ENCODE data around the gene NOXO1.

Gene NOXO1

GRCh38 chr16:1938316-1938715, 43.0 kb downstream of the NOXO1 start:
- no peak overlapping the region for H3K27ac ChIP-seq
- in situ Hi-C loops (cut with HindIII; ENCODE audit: low pct_ligation_motif_present, low sequenced_read_pairs) = no loop called here
- no peak for TF ChIP-seq CTCF (IDR thresholded peaks at IDR 0.05; ENCODE audit: low read depth, low read length, missing control alignments)
- H3K36me3 ChIP-seq (replicated peaks) = peaks cover 11% of the 10 kb centered on the region
- no peak overlapping the region for H3K4me3 ChIP-seq (ENCODE audit: low read depth, low read length)
- no peaks in the 10 kb centered on the region for H3K27me3 ChIP-seq (replicated peaks)
- DNase-seq = no peak

GRCh38 chr16:1936945-1937479, 44.3 kb downstream of the NOXO1 start:
- peaks cover 11% of the 10 kb centered on the region for H3K36me3 ChIP-seq (replicated peaks)
- H3K27me3 ChIP-seq (replicated peaks) = no peaks in the 10 kb centered on the region
- DNase-seq = no peak
- H3K4me3 ChIP-seq (ENCODE audit: low read depth, low read length) = no peak overlapping the region
- no peak for TF ChIP-seq CTCF (IDR thresholded peaks at IDR 0.05; ENCODE audit: low read depth, low read length, missing control alignments)
- no peak overlapping the region for H3K27ac ChIP-seq
- in situ Hi-C loops (cut with HindIII; ENCODE audit: low pct_ligation_motif_present, low sequenced_read_pairs) = no loop called here

GRCh38 chr16:1933097-1933661, 48.1 kb downstream of the NOXO1 start:
- Histone ChIP-seq H3K4me3 (ENCODE audit: low read depth, low read length) (no peak overlapping the region), H3K36me3 (replicated peaks) (peaks cover 3% of the 10 kb centered on the region), H3K27ac (no peak overlapping the region), H3K27me3 (replicated peaks) (no peaks in the 10 kb centered on the region)
- no peak for DNase-seq
- no peak for TF ChIP-seq CTCF (IDR thresholded peaks at IDR 0.05; ENCODE audit: low read depth, low read length, missing control alignments)
- in situ Hi-C loops (cut with HindIII; ENCODE audit: low pct_ligation_motif_present, low sequenced_read_pairs) = no loop called here

- H3K36me3 ChIP-seq (replicated peaks) = no peaks in the 10 kb centered on the region
- H3K27me3 ChIP-seq (replicated peaks) = no peaks in the 10 kb centered on the region
- DNase-seq = no peak
- H3K4me3 ChIP-seq (ENCODE audit: low read depth, low read length) = no peak overlapping the region
- H3K27ac ChIP-seq = no peak overlapping the region
- TF ChIP-seq CTCF (IDR thresholded peaks at IDR 0.05; ENCODE audit: low read depth, low read length, missing control alignments) = peak; percentile 26
- in situ Hi-C loops (cut with HindIII; ENCODE audit: low pct_ligation_motif_present, low sequenced_read_pairs) = no loop called here
These were observed 48.9 kb downstream of the NOXO1 start for GRCh38 chr16:1932050-1933028.

- Histone ChIP-seq H3K4me3 (ENCODE audit: low read depth, low read length) (no peak overlapping the region), H3K36me3 (replicated peaks) (no peaks in the 10 kb centered on the region), H3K27ac (no peak overlapping the region), H3K27me3 (replicated peaks) (no peaks in the 10 kb centered on the region)
- in situ Hi-C loops (cut with HindIII; ENCODE audit: low pct_ligation_motif_present, low sequenced_read_pairs) = no loop called here
- no peak for TF ChIP-seq CTCF (IDR thresholded peaks at IDR 0.05; ENCODE audit: low read depth, low read length, missing control alignments)
- no peak for DNase-seq
These were observed 50.9 kb downstream of the NOXO1 start for GRCh38 chr16:1930338-1930720.

Data from brain microvascular endothelial cell (primary cell).